Hematopoietic multipotent progenitor cell treated with erythropoietin and hydrocortisone succinate and interleukin-3 and kit ligand, for 6 days (in vitro differentiated cells): ENCODE measurements around the gene RIMS4.
A peak's percentile ranks its signal among the peaks of the same experiment; 100 is the strongest.
"Not testable (repeated sequence)": the region's sequence is repeated elsewhere in the genome, so short reads cannot be mapped to it uniquely, and the experiment has no call there.

Experiments used
- DNase-seq: peaks from one replicate; pipeline ENCODE4 v3.0.0-alpha.2; 2015

RIMS4 gene

DNA sequence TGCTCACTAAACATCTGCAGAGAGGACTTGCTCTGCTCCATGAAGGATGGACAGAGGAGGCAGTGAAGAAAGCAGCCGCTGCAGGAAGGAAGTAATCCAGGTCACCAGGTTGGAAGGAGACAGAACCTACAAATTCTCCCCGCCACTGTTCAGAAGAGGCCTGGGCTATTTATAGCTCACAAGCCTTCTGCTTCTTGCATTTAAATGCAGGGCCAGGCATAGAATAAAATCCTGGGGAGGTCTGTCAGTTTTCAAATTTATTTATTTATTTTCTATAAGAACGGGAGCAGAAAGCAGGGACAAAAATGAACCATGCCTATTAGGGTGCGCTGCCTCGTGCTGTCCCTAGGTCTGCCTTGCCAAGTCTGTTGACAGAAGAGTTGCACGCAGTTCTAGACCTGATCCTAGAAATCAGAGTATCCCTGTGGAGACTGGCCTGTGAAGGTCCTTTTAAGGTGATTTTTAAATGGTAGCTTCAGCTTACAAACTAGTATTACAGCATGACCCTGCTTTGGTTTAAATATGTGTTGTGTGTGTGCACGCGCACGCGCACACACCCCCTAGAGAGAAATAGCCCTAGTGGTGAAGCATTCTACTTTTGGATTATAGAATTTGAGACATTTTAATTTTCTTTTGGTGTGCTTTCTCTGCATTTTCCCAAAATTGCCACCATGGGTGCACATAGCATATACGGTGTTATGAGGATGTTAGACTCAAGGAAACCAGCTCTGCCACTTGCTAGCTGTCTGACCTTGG is 19.5 kb downstream of the RIMS4 start:
- no peak for DNase-seq

DNA sequence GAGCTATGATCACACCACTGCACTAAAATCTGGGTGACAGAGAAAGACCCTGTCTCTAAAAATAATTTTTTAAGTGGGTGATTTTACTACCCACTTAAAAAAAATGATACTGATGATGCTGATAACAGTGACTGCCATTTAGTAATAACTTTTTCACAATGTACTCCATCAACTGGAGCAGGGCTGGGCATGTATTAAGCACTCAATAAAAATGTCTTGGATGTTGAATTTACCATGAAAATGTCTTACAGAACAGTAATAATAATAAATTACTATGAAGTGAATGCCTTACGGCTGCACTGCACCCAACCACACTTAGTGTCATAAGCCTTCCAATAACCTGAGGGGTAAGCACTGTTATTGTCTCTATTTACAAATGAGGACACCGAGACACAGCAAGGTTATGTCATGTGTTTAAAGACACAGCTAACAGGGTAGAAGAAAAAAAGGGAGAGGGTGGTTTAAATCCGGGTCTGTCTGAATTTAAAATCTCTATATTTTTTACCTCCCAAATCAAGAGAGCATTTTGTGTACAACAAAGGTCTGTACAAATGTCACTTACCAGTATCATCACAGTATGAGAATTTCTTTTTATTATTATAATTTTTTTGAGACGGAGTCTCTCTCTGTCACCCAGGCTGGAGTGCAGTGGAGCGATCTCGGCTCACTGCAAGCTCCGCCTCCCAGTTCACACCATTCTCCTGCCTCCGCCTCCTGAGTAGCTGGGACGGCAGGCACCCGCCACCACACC is 21.5 kb downstream of the RIMS4 start:
- no peak for DNase-seq

- no peak for DNase-seq
Observed at GRCh38 chr20:44787299-44787698, 23.0 kb downstream of the RIMS4 start.

DNA sequence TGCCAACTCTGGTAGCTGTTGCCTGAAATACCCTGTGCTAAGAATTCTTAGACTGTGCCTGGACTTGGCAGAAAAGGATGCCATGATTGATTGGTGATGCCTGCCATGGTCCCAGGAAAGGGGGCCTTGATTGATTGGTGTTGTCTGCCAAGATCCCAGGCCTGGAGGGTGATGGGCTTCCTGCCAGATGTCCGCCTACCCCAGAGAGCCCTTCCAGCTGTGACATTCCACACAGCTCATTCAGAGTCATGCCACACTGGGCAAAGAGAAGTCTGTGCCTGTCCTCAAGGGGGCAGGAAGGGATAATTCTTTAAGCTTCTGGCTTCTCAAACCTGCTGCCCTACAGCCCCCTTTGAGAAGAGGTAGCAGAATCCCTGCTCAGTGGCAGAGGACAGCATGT is 24.6 kb downstream of the RIMS4 start:
- DNase-seq: no peak

- no peak for DNase-seq
Observed at GRCh38 chr20:44784688-44785087, 25.7 kb downstream of the RIMS4 start.

- DNase-seq: no peak
Observed at GRCh38 chr20:44781791-44782190, 28.6 kb downstream of the RIMS4 start.

- DNase-seq: no peak
Observed at GRCh38 chr20:44781118-44781517, 29.2 kb downstream of the RIMS4 start.

DNA sequence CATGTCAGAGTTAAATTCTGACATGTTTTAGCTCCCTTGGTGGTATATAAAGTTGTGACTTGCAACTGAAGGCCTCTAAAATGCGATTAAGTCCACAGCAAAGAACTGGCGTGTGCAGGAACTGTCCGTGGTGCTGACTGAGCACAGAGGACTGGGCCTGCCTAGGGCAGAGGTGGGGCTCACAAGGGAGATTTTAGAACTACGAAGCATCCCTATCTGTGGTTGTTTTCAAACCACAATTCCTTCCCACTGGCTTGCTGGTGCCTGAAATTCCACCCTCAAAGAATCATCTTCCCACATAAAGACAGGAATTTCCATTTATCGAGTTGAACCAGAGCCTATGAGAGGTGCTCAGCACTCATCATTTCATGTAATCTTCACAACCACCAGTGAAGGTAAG is 30.1 kb downstream of the RIMS4 start:
- peak; percentile 81 for DNase-seq

DNA sequence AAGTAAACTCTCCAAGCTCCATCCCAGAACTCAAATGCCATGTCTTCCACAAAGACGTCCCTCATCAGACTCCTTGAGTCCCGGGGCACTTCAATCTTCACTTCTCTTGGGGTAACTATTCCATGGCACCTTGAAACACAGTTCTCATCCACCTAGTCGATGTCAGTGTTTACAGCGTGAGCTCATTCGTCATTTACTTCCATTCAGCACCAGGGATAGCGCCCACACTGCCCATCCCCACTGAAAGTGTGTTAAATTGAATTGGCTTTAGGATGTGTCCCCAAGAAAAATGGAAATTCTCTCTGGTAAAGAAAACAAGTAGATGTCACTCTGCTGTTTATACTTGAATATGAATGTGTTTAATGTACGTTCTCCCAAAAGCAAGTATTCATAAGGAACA is 33.4 kb downstream of the RIMS4 start:
- peak; percentile 67 for DNase-seq

DNA sequence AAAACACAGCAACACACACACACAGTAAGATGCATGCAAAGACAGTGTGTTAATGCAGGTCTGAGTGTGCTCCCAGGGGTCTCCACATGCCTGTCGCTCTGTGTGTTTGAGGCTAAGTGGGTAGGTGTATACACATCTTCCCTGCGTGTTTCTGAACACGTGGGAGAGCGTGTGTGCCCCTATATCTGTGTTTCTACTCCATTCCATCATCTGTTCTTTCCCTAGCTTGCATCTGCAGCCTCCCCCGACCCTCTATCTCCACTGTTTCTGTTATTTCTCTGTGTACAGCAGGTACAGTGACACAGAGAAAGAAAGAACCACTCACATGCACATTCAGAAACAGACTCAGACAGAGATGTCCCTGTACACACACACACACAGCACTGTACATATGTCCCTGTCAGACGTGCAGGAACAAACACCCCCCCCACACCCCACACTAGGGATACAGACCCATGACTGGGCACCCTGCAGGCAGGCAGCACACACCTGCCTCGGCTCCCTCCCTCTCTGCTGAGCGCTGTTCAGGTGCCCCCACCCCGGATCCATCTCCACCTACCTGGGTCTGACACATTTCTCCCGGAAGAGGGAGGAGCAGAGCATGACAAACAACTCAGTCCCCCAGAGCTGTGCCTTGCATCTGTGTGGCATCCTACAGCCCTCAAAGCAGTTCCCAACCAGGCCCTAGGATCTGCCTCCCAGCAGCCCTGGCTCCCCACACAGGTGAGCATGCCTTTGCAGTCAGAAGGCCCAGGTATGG is 37.1 kb downstream of the RIMS4 start:
- no peak for DNase-seq

DNA sequence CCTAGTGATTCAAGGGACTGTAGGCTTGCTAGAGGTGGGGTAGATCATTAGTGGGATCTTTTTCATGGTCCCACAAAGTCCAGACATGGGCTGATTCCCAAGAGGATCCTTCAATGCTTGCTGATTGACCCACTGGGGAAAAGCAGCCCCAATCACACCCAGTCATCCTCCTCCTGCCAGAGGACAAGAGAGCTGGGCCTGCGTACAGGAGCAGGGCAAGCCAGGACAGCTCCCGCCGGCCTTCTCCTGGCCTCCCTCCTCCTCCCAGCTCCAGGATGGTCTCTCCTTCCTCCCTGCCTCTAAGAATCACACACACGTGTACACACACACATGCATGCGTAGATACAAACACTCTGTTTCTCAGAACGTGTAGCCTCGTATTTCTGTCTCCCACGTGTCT is 37.7 kb downstream of the RIMS4 start:
- no peak for DNase-seq

GRCh38 chr20:44771172-44771535 is 39.2 kb downstream of the RIMS4 start:
- no peak for DNase-seq

DNA sequence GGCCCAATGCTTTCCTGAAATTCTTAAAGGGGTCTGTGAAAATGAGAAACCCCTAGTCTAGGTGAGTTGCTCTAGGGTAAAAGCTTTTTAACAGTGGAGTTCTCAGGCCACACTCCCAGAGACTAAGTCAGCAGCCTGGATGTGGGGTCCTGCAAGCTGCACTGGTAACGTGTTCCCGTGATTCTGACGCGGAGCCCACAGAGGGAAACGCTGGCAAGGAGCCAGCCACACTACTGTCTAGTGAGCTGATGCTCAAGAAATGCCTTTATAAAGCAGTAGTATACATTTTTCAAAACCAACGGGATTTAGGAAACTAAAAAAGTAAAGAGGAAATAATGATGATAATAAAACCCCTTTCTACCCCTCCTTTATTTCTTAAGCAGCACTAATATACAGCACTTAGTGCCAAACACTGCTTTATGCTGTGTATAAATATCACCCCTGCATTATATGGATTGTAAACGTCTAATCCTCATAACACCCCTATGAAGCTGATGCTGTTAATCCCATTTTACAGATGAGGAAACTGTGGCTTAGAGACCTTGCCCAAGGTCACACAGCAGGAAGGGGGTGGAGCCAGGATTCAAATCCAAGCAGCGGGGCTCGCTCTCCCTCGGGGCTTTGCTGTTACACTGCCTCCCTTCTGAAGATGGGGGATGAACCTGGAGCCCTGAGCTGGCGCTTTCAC is 39.7 kb downstream of the RIMS4 start:
- DNase-seq: no peak

DNA sequence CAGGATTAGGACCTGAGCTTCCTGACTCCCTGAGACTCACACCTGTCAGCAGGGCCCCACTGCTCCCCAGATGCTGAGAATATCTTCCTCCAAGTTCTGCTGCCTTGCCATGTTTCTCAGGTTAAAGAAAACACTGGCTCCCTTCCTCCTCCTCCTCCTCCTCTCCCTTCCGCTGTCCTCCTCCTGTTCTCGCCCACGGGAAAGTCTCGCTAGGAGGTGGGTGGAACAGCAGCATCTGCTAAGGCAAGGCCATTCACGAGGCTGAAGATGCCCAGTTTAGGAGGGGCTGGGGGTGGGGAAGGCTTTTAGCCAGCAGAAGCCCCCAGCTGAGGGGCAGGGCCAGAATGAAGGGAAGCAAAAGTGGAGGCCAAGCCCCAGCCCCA is 40.9 kb downstream of the RIMS4 start:
- DNase-seq: no peak

DNA sequence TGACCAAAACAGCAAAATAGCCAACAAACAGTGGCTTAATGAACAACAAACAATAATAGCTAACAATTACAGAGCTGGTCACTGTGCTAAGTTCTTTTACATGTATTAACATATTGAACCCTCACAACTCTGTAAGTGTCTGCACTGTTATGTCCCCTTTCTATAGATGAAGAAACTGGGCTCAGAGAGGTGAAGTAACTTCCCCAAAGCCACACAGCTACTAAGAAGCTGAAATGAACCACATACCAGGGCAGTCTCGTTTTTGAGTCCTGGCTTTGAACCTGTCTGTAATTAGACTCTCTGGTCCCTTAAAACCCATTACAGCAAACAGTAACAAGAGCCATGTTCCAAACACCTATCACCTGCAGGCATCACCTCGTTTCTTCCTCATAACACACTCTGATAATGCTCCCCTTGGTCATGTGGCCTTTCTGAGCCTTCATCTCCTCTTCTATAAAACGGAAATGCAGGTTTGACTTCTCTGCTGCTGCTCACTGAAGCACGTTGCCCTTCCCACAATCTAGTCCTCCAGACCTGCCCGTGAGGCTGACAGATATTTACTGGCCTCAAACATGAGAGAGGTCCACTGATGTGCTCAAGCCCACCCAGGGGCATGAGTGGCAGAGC is 41.4 kb downstream of the RIMS4 start:
- DNase-seq: no peak

DNA sequence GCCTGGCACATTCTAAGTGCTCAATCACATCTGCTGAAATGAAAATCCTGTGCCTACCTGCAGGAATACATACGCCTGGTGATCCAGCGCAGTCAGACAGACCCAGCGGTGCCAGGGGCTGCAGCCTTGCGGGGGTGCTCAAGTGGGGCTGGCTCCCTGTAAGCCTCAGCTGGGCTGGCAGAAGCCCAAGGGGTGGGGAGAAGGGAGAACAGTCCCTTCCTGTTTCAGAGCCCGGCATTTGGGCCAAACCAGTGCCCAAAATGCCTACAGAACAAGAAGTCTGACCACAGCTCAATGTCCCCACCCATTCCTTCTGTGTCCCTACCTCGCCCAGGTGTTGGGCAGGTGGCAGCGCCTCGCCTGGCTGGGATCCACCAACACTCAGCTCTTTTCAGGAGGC is 42.1 kb downstream of the RIMS4 start:
- no peak for DNase-seq

- peak; percentile 11 for DNase-seq
Observed at GRCh38 chr20:44765701-44766347, 44.5 kb downstream of the RIMS4 start.

- no peak for DNase-seq
Observed at GRCh38 chr20:44765091-44765490, 45.3 kb downstream of the RIMS4 start.

- not testable (repeated sequence) for DNase-seq
Observed at GRCh38 chr20:44763798-44764197, 46.5 kb downstream of the RIMS4 start.

GRCh38 chr20:44762466-44763140 is 47.7 kb downstream of the RIMS4 start:
- DNase-seq: no peak

- DNase-seq: no peak
Observed at GRCh38 chr20:44761423-44761822, 48.9 kb downstream of the RIMS4 start.

- no peak for DNase-seq
Observed at GRCh38 chr20:44759595-44759994, 50.8 kb downstream of the RIMS4 start.
